Activated CD8-positive, alpha-beta memory T cell treated with anti-CD3 and anti-CD28 coated beads, Interleukin-2, amount 50 U/mL, for 1 hour (primary cell): ENCODE results near the gene ARHGEF26.

Source experiments
- DNase-seq: peaks from one replicate; pipeline ENCODE4 v3.0.0-alpha.2; 2020; ENCODE audit errors: extremely low read depth

ARHGEF26 gene

GRCh38 chr3:154152741-154153140 lies 31.6 kb downstream of the ARHGEF26 start:
- DNase-seq = no peak

DNA sequence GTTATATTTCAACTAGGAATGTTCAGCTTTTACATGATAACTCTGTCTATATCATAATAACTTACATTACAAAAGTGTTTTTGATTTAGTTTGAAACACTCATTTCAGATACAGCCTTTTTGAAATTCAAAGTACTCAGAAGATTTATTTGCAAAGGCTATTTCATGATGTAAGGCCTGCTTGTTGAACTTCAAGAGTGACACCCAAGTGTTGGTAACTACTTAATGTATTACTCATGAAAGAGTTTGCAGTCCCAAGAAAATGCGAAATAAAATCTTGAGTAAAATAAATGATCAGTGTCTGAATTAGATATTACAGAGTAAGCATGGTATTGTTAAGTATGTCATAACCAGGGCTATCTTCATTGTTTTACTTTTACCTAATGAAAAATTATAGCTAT lies 35.3 kb downstream of the ARHGEF26 start:
- no peak for DNase-seq

DNA sequence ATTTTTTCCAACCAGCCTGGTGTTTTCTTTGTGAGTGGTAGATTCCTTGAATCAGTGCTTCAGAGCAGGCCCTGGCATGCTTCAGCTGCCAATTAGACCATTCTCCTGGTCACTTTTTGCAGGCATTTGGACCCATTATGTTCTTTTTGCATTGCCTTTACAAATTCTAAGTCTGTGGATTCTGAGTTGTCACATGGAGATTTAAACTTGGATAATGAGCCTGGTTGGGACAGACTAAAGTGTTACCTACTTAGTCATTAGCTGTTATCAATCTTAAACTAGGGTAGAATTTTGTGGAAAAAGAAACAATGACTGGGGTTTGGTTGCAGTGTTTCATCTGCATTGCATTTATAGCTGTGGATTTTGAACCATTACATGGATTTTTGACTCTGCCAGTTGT lies 40.6 kb downstream of the ARHGEF26 start:
- DNase-seq = no peak

DNA sequence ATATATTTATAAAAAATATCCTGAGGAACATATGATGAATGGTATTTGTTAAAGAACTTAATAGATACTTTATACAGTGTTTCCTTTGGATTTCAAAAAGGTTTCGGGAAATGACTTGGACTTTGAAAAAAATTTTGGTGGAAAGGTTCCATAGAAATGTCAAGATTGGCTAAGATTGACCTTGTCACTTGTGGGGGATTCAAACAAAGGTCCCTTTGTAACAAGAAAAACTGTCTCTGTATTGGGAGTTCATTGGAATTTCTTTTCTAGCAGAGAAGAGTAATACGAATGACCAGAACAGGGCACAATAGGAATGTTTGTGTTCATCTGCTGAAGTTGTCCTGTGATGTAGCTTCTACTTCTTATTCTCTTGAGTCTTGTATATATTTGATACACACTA lies 43.2 kb downstream of the ARHGEF26 start:
- no peak for DNase-seq

- DNase-seq = no peak
These were observed 48.0 kb downstream of the ARHGEF26 start for GRCh38 chr3:154168998-154169795.

GRCh38 chr3:154169796-154170110 lies 48.6 kb downstream of the ARHGEF26 start:
- DNase-seq = no peak

GRCh38 chr3:154170300-154170699 lies 49.1 kb downstream of the ARHGEF26 start:
- no peak for DNase-seq

DNA sequence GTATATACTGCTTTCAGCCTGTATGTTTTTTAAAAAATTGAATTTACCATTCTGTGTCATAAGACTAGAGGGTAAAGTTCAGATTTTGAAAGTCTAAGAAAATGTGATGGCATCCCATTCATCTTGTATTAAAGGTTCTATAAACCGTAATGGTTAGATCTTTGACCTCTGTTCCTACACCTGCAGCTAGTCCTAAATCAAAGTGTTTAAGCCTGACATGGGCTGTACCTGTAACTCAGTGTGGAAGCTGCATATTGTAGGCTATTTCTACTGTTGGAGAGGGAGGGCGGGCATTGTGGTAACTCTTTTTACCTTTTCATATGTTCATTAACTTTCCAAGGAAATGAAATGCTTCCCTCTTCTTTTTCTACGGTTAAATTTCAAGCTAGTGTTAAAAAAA lies 53.9 kb downstream of the ARHGEF26 start:
- DNase-seq = no peak

- DNase-seq = no peak
These were observed 54.8 kb downstream of the ARHGEF26 start for GRCh38 chr3:154176036-154176435.

- no peak for DNase-seq
These were observed 56.2 kb downstream of the ARHGEF26 start for GRCh38 chr3:154177406-154177805.

DNA sequence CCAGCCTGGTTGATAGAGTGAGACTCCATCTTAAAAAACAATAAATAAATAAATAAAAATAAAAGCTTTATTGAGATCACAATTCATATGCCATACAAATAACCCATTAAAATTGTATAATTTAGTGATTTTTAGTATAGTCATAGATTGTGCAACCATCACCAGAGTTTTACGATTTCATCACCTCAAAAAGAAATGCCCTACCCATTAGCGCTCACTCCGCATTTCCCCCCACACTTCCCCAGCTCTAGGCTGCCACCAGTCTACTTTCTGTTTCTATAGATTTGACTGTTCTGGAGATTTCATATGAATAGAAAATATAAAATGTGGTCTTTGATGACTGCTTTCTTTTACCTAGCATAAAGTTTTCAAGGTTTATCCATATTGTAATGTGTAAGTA lies 57.0 kb downstream of the ARHGEF26 start:
- no peak for DNase-seq

GRCh38 chr3:154180836-154181691 lies 59.9 kb downstream of the ARHGEF26 start:
- DNase-seq = no peak

- no peak for DNase-seq
These were observed 61.2 kb downstream of the ARHGEF26 start for GRCh38 chr3:154182322-154182922.

- no peak for DNase-seq
These were observed 61.8 kb downstream of the ARHGEF26 start for GRCh38 chr3:154182975-154183374.

DNA sequence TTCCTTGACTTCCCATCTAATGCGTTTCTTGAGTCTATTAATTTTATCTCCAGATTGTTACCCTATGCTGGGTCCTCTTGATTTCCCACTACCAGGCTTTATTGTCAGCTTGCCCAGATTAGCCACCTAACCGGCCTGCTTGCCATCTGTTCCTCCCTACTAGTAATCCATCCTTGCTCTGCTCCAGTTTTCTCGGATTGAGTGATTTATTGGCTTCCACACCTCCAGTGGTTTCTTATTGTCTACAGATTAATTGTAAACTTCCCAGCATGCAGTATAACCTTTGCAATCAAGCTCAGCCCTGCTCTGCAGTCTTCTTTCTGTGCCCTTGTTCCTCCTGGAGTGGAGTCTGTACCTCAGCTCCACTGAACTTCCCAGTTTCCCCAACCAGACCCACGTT lies 63.4 kb downstream of the ARHGEF26 start:
- DNase-seq = no peak

- no peak for DNase-seq
These were observed 67.2 kb downstream of the ARHGEF26 start for GRCh38 chr3:154188437-154188836.

DNA sequence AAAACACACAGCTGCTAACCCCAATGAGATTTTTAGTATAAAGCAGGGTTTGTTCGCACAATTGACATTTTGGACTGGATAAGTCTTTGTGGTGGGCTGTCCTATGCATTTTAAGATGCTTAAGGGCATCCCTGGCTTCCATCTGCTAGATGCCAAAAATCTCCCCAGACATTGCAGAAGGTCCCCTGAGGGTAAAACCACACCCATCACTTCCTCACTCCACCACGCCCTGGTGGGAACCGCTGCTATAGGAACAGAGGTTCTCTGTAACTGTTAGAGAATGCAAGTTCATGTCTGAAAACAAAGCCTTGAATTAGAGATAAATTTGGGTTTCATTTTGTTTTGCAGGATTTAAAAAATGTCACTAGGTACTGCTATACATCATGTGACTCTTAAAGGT lies 67.7 kb downstream of the ARHGEF26 start:
- DNase-seq = no peak

GRCh38 chr3:154191520-154191919 lies 70.3 kb downstream of the ARHGEF26 start:
- DNase-seq = no peak

GRCh38 chr3:154192225-154192624 lies 71.0 kb downstream of the ARHGEF26 start:
- no peak for DNase-seq

GRCh38 chr3:154193000-154193615 lies 71.9 kb downstream of the ARHGEF26 start:
- DNase-seq = no peak

DNA sequence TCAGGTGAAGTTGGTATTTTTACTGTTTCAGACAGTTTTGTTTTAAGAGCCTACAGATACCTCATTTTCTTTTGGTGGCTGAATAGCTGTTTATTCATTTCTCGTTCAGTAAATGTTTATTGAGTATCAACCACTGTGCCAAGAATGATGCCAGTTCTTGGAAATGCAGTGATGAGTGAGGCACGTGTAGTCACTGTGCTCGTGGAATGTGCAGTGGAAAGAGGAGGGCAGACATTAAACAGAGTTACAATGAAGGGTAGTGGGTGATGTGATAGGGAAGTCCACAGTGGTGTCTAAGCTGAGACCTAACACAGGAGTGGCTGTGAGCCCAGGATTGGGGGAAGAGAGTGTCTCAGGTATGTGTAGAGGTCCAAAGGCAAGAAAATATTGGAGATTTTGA lies 73.7 kb downstream of the ARHGEF26 start:
- no peak for DNase-seq

- no peak for DNase-seq
These were observed 74.6 kb downstream of the ARHGEF26 start for GRCh38 chr3:154195620-154196356.
